Measurements from ENCODE around the gene LRRC59.
"Not testable (repeated sequence)": the region's sequence is repeated elsewhere in the genome, so short reads cannot be mapped to it uniquely, and the experiment has no call there.

The LRRC59 gene

DNA sequence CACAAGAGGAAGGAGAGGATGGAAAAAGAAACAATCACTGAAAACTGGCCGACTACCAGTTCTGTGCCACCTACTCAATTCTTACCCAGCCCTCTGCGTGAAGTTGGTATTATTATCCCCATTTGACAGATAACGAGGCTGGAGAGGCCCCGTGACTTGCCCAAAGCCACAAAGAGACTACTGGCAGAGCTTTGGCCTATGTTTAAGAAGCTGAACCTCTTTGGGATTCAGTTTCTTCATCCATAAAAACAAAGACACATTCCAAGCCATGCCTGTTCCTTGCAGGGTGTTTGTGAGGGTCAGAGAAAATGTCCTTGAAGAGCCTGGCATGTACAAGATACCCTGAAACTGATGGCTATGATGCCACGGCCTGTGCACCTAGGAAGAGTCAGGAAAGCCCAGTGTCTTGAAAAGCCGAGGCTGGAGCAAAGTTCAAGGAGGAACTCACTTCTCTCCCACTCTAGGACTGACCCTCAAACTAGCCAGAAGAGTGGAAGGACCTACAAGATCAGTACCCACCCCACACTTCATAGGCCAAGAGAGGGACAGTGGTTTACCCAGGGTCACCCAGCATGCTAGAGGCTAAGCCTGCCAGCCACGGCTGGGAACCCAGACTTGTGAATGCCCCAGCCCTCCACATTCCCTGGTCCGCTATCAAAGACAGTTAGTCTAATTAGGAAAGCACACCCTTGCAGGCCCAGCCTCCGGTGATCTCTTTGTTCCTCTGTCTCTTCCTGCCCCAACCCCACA, 27.1 kb upstream of the LRRC59 start:
- DNase-seq, result peak; percentile 58

DNA sequence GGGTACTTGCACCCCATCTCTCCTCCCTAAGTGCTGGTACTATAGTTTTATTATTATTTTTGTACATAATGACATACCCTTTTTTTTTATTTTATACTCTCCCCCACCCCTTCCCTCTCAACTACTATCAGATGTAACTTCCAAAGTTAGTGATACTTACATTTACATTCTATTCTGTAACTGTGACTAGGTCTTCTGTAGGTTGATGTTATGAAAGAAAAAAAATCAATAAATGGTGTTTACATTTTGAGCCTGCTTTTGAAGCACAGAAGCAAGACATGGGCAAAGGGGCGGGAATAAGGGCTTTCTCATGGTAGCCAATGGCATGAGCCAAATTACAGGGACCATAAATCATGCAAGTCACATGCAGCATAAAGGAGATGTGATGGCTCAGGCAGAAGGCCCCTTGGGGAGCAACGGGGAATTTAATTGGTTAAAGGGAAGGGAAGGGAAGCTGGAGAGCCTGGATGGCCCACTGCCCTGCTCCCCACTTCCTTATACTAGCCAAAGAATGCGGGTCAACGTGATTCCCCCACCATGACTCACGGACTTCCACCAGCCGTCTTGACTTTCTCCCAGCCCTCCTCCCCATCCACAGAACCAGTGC, 26.3 kb upstream of the LRRC59 start:
- DNase-seq, result peak; percentile 94

DNA sequence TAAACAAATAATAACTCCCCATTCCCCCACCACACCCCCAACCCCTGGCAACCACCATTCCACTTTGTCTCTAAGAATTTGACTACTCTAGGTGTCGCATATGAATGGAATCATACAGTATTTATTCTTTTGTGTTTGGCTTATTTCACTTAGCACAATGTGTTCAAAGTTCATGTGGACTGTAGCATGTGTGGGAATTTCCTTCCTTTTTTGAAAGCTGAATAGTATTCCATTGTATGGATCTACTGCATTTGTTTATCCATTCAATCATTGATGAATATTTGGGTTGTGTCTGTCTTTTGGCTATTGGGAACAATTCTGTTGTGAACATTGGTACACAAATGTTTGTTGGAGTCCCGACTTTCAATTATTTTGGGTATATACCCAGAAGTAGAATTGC, 25.4 kb upstream of the LRRC59 start:
- no peak for DNase-seq

DNA sequence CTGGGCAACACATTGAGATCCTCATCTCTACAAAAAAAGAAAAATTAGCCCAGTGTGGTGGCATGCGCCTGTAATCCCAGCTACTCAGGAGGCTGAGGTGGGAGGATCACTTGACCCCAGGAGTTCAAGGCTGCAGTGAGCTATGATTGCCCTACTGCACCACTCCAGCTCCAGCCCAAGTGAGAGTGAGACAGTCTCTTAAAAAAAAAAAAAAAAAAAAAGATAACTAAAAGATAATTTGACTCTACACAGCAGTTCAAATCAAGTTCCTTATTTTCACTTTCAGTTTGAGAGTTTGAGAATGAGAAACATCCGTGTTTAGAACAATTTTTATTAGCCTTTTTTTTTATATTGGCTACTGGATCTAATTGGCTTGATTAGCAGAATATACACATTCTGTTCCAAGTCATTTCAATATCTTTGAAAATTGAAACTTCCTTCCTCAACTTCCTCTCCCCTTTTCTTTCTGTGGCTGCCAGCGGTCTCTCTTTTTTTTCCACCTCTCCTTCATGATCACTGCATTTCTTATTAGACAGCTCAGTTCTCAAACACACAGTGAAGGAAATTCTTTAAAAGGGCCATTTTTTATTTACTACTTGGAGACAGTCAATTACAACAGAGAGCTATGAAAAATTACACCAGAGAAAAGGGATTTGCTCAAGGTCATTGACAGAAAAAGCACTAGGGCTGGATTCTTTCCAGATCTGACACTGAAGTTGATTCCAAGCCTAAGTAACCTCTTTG, 24.2 kb upstream of the LRRC59 start:
- DNase-seq, result no peak

DNA sequence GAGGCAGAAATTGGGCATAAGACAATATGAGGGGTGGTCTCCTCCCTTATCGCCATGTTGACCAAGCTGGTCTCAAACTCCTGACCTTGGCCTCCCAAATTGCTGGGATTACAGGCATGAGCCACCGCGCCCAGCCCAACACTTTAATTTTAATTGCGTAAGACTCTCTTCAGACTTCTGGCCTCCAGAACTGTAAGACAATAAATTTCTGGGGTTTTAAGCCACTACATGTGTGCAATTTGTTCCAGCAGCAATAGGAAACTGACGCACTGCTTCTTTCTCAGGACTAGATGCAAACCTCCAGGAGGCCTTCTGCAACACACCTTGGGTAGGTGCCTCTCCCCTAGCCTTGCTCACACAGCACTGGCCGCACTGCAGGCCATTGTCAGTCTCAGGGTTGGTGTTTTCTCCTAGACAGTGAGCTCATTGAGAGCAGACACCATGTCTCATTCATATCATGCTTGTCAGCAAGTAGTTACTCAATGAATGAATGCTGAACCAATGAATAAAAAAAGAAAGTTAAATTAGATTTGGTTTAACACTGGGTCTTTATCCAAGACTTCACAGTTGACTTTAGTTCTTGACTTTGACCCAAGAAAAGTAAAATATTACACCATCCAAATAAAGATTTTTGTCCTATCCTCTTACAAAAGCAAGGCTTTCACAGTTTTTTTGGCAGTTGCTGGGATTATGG, 23.2 kb upstream of the LRRC59 start:
- DNase-seq, result no peak

DNA sequence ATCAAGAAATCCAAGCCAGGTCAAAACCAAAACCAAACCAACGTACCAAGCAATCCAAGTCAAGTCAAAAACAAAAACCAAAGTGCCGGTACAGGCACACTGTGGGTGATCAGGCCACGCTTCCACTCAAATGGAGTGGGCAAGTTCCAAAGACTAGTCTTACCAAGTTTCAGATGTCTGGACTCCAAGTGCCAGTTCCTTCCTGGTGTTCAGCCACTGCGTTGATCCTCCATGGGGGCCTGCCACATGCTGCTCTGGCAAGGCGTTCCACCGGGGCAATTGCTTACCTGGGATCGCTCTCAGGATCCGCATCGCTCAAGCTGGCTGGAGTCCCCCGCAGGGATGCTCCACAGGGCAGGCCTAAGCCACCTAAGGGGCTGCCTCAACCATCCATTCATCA, 22.3 kb upstream of the LRRC59 start:
- not testable (repeated sequence) for DNase-seq

DNA sequence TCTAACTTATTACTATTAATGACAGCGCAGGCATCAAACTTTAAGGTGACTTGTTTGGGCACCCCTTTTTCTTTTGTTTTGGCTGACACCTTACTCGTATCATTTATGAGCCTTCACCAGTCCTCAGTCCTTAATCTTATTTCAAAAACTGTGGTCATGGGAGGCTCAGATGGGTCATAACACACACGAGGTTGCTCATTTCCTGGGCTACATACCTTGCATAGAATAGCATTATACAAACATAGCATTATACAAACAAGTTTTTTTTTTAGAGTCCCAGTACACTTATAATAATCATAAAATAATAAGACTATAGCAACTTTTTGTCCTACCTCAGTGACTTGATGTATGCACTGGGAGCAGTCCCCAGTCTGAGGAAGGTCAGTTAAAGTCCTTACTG, 17.5 kb upstream of the LRRC59 start:
- no peak for DNase-seq

DNA sequence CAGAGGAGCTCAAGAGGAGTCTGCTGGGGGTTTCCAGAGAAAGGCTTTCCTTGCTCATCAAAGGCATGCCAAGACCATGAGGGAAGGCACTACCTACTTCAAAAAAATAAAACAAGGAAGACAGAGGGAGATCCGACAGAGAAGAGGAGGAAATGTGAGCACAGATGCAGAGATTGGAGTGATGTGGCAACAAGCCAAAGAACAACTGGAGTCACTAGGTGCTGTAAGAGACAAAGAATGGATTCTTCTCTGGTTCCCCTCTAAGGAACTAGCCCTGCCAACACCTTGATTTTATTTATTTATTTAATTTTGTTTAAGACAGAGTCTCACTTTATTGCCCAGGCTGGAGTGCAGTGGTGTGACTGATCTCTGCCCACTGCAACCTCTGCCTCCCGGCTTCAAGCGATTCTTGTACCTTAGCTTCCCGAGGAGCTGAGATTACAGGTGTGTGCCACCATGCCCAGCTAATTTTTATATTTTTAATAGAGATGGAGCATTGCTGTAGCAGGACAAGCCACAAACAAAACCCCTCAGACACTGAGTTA, 14.9 kb upstream of the LRRC59 start:
- no peak for DNase-seq

DNA sequence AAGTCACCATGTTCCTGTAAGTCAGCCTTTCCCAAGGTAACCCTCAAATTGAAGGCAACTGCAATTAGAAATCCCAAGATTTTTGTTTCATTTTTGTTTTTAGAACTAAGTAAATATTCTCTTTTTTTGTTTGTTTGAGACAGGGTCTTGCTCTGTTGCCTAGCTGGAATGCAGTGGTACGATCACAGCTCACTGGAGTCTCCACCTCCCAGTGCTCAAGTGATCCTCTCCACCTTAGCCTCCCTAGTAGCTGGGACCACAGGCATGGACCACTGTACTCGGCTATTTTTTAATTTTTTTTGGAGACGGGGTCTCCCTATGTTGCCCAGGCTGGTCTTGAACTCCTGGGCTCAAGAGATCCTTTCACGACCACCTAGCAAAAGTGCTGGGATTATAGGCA, 10.6 kb upstream of the LRRC59 start:
- DNase-seq, result no peak

DNA sequence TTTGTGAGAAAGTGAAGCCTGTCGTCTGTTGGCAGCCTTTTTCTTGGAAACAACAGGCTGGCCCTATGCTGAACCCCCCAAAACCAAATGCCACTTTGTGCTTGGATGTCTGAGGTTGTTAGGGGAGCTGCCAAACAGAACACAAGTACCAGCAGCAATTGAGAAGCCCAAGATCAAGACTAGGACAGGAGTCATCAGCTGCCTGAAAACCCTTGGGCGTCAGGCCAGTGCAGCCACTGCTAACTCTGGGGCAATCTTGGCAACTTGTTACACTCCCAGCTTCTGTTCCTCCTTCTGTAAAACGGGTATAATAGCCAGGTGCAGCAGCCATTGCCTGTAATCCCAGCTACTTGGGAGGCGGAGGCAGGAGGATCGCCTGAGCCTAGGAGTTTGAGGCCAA, 9.3 kb upstream of the LRRC59 start:
- DNase-seq, result no peak

DNA sequence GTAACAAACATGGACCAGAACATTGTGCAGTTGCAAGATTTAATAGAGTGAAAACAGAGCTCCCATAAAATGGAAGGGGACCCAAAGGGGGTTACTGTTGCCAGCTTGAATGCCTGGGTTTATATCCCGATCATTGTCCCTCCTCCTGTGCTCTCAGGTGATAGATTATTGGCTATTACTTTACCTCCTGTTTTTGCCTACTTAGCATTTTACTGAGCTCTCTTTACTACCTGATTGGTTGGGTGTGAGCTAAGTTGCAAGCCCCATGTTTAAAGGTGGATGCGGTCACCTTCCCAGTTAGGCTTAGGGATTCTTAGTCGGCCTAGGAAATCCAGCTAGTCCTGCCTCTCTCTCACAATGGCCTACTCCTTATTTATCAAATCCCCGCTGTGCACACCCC, 8.0 kb upstream of the LRRC59 start:
- DNase-seq, result not testable (repeated sequence)

DNA sequence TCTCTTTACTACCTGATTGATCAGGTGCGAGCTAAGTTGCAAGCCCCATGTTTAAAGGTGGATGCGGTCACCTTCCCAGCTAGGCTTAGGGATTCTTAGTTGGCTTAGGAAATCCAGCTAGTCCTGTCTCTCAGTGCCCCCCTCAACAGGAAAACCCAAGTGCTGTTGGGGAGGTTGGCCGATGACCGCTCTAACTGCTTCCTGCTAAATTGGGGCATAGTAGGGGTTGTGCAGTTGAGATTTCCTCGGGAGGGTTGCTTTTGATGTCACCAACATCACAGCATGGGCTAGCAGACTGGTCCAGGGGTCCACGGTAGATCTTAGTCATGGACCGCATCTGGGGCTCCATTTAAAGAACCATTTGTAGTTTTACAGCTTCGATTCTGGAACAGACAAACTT, 2.3 kb upstream of the LRRC59 start:
- DNase-seq, result not testable (repeated sequence)

DNA sequence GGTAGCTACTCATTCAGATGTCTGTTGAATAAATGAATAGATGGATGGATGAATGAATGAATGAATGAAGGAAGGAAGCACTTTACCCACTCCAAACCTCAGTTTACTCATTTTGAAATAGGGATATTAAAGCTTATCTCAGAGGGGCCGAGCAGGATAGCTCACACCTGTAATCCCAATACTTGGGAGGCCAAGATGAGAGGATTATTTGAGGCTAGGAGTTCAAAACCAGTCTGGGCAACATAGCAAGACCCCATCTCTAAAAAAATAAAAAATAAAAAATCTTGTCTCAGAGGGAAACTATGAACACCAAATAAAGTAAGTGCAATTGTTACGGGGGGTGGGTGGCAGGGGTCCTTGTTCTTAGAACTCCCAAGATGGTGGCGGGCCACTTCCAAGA, 1.3 kb upstream of the LRRC59 start:
- not testable (repeated sequence) for DNase-seq

DNA sequence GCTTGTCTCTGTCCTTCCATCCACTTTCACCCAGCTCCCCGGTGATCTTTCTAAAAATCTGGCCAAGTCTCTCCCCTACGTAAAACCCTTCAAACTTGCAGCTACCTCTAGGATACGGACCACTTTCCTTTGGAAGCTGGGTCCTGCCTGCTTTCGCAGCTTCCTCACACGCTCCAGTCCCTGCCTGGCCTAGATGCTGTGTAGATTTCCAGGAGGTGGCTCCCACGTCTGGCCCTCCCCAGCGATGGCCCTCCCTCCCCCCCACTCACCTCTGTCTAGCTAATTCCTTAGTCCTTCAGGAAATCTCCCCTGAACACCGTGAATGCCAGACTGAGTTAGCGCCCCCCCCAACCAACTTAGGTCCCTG, 579 bp upstream of the LRRC59 start:
- no peak for DNase-seq

DNA sequence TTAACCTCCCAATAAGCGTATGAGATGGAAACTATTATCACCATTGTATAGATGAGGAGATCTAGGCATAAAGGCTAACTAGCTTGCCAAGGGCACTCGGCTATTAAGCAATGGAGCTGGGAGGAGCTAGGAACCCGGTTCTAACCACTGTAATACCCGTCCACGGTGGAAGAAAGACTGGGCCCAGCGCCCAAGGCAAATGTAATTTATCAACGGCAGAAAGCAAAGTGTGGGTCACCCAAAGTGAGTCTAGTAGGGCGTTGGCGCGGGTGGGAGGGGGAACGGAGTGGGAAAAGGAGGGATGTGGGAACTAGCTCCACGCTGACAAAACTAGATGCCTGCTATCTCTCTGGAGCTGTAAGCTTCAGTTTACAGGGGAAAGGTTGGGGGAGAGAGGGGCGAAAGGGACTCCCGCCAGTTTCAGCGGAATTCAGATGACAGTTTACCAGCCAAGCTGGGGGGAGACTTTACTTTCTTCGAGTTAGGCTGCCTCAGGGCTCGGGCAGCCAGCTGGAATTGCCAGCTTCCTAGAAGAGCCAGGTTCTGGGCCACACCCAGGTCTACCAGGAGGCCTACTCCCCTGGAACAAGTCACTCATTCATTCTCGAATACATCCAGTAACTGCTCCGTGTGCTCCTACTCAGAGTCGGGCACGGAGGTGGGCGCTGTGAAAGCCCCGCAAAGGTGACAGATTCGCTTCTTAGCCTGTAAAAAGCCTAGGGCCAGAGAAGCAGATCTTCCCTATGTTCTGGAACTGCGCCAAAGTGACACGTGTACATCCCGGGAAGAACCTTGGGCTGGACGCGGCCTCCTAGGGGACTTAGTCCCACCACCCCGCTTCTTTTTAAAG, 837 bp downstream of the LRRC59 start:
- no peak for DNase-seq

DNA sequence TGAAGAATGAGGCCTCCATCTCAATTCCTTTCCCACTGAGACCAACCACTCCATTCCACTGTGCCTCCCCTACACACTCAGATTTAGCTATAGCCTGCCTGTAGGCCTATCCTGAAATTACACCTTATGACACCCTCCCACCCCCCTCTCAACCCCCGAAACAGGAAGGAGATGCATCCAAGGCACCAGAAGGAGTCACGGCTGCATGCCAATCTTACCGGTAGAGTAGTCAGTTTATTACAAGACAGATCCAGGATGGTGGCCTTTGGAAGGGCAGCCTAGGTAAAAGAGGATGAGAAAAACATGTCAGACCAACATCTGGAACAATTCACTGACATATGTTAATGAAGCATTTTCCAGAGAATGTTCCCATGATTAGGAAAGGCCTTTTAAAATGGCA, 2.6 kb downstream of the LRRC59 start:
- no peak for DNase-seq

DNA sequence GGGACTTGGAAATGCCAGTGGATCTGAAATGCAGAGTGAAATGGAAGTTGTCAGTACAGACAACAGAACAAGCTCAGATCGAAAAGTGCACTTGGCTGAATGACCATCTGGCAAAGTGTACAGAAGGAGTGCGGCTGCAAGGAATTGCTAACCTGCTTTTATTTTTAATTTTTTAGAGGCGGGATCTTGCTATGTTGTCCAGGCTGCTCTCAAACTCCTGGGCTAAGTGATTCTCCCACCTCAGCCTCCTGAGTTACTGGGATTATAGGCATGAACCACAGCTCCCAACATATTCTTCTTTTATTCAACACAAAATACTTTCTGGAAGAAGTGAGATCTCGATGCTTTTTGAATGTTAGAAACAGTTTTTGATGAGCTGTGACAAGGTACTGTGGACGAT, 3.6 kb downstream of the LRRC59 start:
- no peak for DNase-seq

DNA sequence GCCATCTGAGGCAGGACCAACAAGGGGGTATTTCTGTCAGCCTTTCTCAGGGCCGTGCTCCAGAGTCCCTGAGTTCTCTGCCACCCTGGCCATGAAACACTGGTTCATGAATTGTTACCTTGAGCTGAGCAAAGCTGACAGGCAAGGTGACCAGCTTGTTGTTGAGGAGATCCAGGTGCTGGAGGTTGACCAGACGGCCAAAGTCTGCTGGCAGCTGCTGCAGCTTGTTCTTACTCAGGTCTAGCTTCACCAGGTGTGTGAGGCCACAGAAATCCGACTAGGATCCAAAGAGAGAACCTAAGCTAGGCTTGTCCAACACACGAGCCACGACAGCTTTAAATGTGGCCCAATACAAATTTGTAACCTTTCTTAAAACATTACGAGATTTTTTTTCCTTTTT, 4.7 kb downstream of the LRRC59 start:
- DNase-seq, result no peak

DNA sequence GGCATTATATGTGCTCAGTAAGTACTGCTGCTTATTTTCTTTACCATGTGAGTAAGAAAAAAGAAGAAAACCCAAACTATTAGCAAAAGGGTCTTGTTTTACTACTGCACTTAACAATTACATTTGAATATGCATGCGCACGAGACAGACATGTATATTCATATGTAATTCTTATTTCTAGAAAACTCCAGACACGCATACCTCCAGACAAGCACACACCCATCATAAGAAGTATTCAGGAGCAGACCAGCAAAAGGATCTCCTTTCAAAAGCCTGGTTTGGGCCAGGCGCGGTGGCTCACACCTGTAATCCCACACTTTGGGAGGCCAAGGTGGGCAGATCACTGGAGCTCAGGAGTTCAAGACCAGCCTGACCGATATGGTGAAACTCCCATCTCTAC, 7.8 kb downstream of the LRRC59 start:
- DNase-seq, result no peak

DNA sequence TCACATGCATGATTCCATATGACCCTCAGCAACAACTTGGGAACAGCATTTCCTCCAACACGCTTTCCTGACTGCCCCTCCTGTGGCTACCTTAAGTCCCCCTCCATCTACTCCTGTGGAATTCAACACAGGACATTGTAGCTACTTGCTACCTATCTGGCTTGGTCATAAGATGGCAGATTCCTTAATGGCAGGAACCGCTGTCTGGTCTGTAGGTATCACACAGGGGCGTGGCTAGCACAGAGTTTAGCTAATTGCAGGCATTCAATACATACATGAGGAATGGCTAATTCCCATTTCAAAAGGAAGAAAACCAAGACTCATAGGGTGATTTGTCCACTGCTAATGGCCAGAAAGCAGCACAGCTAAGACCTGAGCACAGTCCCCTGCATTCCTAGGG, 8.6 kb downstream of the LRRC59 start:
- no peak for DNase-seq

DNA sequence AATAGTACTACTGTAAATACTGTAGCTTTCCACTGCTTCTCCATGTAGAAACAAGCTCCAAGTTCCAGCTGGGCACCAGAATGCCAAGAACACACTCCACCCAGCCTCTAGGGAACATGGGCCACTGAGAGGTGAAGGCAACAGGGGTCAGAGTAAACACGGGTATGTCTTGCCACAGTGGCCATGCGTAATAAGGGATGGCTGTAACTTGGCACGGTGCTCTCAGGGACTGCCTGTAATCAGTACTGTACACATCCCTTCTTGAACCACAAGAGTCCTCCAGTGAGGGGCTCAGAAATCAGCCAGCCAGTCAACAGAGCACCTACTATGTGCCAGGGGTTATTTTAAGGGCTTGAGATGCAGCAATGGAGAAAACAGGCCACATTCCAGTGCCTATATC, 10.8 kb downstream of the LRRC59 start:
- DNase-seq, result no peak

DNA sequence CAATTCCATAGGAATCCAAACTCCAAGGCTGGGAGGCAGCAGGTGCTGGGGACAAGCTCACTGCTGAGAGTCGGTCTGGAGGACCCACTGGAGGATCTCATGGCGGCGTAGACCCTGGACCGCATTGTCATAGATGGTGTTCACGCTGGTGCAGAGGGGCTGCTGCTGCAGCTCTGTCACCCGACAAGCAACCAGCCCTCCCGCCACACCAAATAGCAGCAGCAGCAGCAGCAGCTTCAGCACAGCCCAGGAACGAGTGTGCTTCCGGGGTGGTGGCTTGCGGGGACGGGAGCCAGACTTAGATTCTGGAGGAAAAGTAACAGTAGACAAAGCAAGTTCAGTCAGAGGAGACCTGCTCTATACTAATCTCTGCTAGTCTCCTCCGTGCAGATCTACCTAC, 14.4 kb downstream of the LRRC59 start:
- DNase-seq, result no peak

Data from islet precursor cell (in vitro differentiated cells).